SK-N-SH treated with all-trans-retinoic acid at 6 μM for 48 hours (cell line): ENCODE measurements around the gene ERO1A.

ENCODE experiments used
- ATAC-seq: fragments of 200-7000 bp; cut with Tn5 transposase; 3 replicates; pipeline ENCODE4 v1.9.1; 2020; ENCODE audit warnings: mild to moderate bottlenecking, moderate library complexity
- ARNTL ChIP-seq: fragments of 450-650 bp; formaldehyde crosslinking; IDR thresholded peaks from 2 replicates; pipeline ENCODE4 v1.5.0; 2020; ENCODE audit warnings: low read depth, mild to moderate bottlenecking, moderate library complexity, borderline replicate concordance
- BACH2 ChIP-seq: fragments of 250-450 bp; sonication (Bioruptor Pico); IDR thresholded peaks from 2 replicates; pipeline ENCODE4 v1.9.0; 2021; ENCODE audit warnings: mild to moderate bottlenecking, borderline replicate concordance
- CSDC2 ChIP-seq: fragments of 250-450 bp; sonication (Bioruptor Pico); IDR thresholded peaks from 2 replicates; pipeline ENCODE4 v1.5.0; 2020; ENCODE audit warnings: mild to moderate bottlenecking, moderate library complexity
- GLIS3 ChIP-seq: fragments of 250-450 bp; sonication (Bioruptor Pico); IDR thresholded peaks from 2 replicates; pipeline ENCODE4 v1.5.0; 2020; ENCODE audit warnings: mild to moderate bottlenecking, moderate library complexity
- ISL1 ChIP-seq: fragments of 250-450 bp; sonication (Bioruptor Pico); IDR thresholded peaks from 2 replicates; pipeline ENCODE4 v2.1.2; 2022; ENCODE audit warnings: mild to moderate bottlenecking, moderate library complexity
- OSR1 ChIP-seq: fragments of 250-450 bp; sonication (Bioruptor Pico); IDR thresholded peaks from 2 replicates; pipeline ENCODE4 v1.8.0; 2022; ENCODE audit warnings: moderate library complexity, mild to moderate bottlenecking, inconsistent platforms
- RARB ChIP-seq: fragments of 250-450 bp; sonication (Bioruptor Pico); IDR thresholded peaks from 2 replicates; pipeline ENCODE4 v1.8.0; 2021; ENCODE audit warnings: mild to moderate bottlenecking, moderate library complexity
- SNAI2 ChIP-seq: fragments of 250-450 bp; sonication (Bioruptor Pico); IDR thresholded peaks from 2 replicates; pipeline ENCODE4 v1.5.0; 2020; ENCODE audit warnings: mild to moderate bottlenecking, moderate library complexity
- TOX ChIP-seq: fragments of 250-450 bp; sonication (Bioruptor Pico); IDR thresholded peaks from 2 replicates; pipeline ENCODE4 v1.8.0; 2021; ENCODE audit warnings: mild to moderate bottlenecking, moderate library complexity, borderline replicate concordance
- ZC3H10 ChIP-seq: fragments of 250-450 bp; sonication (Bioruptor Pico); IDR thresholded peaks from 2 replicates; pipeline ENCODE4 v1.5.1; 2021; ENCODE audit warnings: mild to moderate bottlenecking, moderate library complexity
- ZFP3 ChIP-seq: fragments of 250-450 bp; sonication (Bioruptor Pico); IDR thresholded peaks from 2 replicates; pipeline ENCODE4 v1.5.0; 2020; ENCODE audit warnings: mild to moderate bottlenecking, moderate library complexity
- ZFP30 ChIP-seq: fragments of 450-650 bp; formaldehyde crosslinking; IDR thresholded peaks from 2 replicates; pipeline ENCODE4 v1.5.0; 2022; ENCODE audit warnings: mild to moderate bottlenecking, moderate library complexity
- ZNF565 ChIP-seq: fragments of 450-650 bp; formaldehyde crosslinking; conservative IDR thresholded peaks from 2 replicates; pipeline ENCODE4 v1.5.0; 2020; ENCODE audit warnings: low read depth, mild to moderate bottlenecking, moderate library complexity
- ZNF70 ChIP-seq: fragments of 450-650 bp; formaldehyde crosslinking; IDR thresholded peaks from 2 replicates; pipeline ENCODE4 v1.5.0; 2020; ENCODE audit warnings: mild to moderate bottlenecking, moderate library complexity
- ZNF8 ChIP-seq: fragments of 450-650 bp; formaldehyde crosslinking; IDR thresholded peaks from 2 replicates; pipeline ENCODE4 v1.5.0; 2020; ENCODE audit warnings: mild to moderate bottlenecking, moderate library complexity
- TF ChIP-seq, protein P1 (sequence below): fragments of 250-450 bp; sonication (Bioruptor Pico); IDR thresholded peaks from 2 replicates; pipeline ENCODE4 v1.8.0; 2020; ENCODE audit warnings: mild to moderate bottlenecking, moderate library complexity, borderline replicate concordance
- TF ChIP-seq, protein P2 (sequence below): fragments of 250-450 bp; sonication (Bioruptor Pico); IDR thresholded peaks from 2 replicates; pipeline ENCODE4 v1.8.0; 2021; ENCODE audit warnings: low read depth, mild to moderate bottlenecking, moderate library complexity, borderline replicate concordance
- TF ChIP-seq, protein P3 (sequence below): fragments of 250-450 bp; sonication (Bioruptor Pico); IDR thresholded peaks from 2 replicates; pipeline ENCODE4 v1.5.1; 2020; ENCODE audit warnings: low read depth, mild to moderate bottlenecking, moderate library complexity
- TF ChIP-seq, protein P4 (sequence below): fragments of 250-450 bp; sonication (Bioruptor Pico); IDR thresholded peaks from 2 replicates; pipeline ENCODE4 v1.5.0; 2020; ENCODE audit warnings: mild to moderate bottlenecking, moderate library complexity
- TF ChIP-seq, protein P5 (sequence below): fragments of 250-450 bp; sonication (Bioruptor Pico); IDR thresholded peaks from 2 replicates; pipeline ENCODE4 v1.5.1; 2021; ENCODE audit warnings: mild to moderate bottlenecking, moderate library complexity

Gene ERO1A, protein sequence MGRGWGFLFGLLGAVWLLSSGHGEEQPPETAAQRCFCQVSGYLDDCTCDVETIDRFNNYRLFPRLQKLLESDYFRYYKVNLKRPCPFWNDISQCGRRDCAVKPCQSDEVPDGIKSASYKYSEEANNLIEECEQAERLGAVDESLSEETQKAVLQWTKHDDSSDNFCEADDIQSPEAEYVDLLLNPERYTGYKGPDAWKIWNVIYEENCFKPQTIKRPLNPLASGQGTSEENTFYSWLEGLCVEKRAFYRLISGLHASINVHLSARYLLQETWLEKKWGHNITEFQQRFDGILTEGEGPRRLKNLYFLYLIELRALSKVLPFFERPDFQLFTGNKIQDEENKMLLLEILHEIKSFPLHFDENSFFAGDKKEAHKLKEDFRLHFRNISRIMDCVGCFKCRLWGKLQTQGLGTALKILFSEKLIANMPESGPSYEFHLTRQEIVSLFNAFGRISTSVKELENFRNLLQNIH

DNA sequence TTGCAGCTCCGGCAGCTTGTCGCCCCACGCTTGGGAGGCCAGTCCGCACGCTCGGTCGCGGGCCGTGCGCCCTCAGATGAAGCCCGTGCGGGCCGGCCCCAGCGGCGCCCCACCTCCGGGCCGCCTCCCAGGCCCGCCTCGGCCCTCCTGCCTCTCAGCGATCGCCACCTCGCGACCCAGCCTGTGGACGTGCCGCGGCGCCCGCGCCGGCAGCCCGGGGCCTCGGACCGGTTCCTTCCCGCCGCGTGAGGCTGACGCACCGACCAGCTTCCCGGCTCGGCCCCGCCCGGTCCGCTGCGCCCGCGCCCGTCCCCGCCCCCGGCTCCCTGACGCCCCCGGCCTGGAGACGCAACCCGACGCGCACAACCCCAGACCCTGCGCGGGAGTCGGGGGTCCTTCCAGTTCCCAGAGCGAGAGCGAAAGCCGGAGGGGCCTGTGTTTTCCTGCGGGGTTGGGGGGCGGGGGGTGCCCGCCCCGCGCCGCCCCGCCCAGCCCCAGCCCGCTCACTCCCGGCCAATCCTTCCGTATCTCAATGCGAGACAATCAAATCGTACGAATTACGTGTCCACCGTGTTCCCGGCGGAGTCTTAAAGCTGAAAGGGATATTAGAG is at the start of gene ERO1A:
Gene ERO1A (minus strand): TSS at position 78 of the 611 bp plus-strand sequence. CDS start 77 bp downstream, at position 1.
- ATAC-seq, result peak; percentile 87
- no peak for TF ChIP-seq ZC3H10 (CRISPR knock-in tag)
- TF ChIP-seq, protein P1, sequence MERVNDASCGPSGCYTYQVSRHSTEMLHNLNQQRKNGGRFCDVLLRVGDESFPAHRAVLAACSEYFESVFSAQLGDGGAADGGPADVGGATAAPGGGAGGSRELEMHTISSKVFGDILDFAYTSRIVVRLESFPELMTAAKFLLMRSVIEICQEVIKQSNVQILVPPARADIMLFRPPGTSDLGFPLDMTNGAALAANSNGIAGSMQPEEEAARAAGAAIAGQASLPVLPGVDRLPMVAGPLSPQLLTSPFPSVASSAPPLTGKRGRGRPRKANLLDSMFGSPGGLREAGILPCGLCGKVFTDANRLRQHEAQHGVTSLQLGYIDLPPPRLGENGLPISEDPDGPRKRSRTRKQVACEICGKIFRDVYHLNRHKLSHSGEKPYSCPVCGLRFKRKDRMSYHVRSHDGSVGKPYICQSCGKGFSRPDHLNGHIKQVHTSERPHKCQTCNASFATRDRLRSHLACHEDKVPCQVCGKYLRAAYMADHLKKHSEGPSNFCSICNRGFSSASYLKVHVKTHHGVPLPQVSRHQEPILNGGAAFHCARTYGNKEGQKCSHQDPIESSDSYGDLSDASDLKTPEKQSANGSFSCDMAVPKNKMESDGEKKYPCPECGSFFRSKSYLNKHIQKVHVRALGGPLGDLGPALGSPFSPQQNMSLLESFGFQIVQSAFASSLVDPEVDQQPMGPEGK, result peak; percentile 57; the same call in 1 of the 2 replicates
- no peak for TF ChIP-seq TOX (CRISPR knock-in tag)
- no peak for TF ChIP-seq ZFP30

DNA sequence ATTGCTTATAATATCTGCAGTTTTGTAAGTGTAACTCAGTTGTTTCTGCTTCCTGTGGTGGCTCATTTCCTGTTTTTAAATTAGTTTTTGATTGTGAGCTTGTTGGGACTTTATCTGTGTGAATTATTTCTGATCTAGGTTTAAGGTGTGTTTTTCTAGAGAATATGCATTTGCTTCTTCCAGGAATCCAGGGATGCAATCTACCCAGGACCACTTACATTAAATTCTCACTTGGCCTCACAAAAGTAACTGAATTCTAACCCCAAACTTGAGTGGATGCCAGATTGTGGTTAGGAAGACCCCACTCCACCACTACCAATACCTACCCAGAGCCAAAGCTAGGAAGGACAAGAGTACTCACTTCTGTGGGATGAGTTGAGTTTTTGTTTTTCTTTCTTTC is 46.5 kb upstream of the ERO1A start:
- ATAC-seq, result no peak
- TF ChIP-seq ZC3H10 (CRISPR knock-in tag) (no peak), ZFP30 (no peak)
- TF ChIP-seq, protein P2, sequence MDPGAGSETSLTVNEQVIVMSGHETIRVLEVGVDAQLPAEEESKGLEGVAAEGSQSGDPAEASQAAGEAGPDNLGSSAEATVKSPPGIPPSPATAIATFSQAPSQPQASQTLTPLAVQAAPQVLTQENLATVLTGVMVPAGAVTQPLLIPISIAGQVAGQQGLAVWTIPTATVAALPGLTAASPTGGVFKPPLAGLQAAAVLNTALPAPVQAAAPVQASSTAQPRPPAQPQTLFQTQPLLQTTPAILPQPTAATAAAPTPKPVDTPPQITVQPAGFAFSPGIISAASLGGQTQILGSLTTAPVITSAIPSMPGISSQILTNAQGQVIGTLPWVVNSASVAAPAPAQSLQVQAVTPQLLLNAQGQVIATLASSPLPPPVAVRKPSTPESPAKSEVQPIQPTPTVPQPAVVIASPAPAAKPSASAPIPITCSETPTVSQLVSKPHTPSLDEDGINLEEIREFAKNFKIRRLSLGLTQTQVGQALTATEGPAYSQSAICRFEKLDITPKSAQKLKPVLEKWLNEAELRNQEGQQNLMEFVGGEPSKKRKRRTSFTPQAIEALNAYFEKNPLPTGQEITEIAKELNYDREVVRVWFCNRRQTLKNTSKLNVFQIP (CRISPR knock-in tag), result no peak

DNA sequence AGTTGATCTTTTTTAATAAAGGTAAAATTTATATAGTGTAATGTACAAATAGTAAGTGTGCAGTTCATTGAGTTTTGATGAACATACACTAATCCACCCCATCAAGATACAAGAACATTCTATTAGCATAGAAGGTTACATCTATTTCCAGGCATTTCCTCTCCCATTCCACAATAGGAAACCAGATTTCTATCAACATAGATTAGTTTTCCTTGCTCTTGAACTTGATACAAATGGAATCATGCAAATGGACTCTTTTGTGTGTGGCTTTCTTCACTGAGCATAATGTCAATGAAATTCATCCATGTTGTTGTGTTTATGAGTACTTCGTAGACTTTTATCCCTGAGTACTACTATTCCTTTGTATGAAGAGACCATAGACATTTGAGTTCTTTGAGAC is 45.4 kb upstream of the ERO1A start:
- no peak for ATAC-seq
- TF ChIP-seq ZNF70 (CRISPR knock-in tag) (no peak), GLIS3 (CRISPR knock-in tag) (no peak), ISL1 (no peak), ARNTL (no peak), OSR1 (CRISPR knock-in tag) (no peak), ZNF565 (no peak), ZFP3 (no peak), RARB (CRISPR knock-in tag) (no peak), ZFP30 (no peak), ZC3H10 (CRISPR knock-in tag) (no peak)
- TF ChIP-seq, protein P3, sequence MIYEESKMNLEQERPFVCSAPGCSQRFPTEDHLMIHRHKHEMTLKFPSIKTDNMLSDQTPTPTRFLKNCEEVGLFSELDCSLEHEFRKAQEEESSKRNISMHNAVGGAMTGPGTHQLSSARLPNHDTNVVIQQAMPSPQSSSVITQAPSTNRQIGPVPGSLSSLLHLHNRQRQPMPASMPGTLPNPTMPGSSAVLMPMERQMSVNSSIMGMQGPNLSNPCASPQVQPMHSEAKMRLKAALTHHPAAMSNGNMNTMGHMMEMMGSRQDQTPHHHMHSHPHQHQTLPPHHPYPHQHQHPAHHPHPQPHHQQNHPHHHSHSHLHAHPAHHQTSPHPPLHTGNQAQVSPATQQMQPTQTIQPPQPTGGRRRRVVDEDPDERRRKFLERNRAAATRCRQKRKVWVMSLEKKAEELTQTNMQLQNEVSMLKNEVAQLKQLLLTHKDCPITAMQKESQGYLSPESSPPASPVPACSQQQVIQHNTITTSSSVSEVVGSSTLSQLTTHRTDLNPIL, result no peak
- TF ChIP-seq, protein P4, sequence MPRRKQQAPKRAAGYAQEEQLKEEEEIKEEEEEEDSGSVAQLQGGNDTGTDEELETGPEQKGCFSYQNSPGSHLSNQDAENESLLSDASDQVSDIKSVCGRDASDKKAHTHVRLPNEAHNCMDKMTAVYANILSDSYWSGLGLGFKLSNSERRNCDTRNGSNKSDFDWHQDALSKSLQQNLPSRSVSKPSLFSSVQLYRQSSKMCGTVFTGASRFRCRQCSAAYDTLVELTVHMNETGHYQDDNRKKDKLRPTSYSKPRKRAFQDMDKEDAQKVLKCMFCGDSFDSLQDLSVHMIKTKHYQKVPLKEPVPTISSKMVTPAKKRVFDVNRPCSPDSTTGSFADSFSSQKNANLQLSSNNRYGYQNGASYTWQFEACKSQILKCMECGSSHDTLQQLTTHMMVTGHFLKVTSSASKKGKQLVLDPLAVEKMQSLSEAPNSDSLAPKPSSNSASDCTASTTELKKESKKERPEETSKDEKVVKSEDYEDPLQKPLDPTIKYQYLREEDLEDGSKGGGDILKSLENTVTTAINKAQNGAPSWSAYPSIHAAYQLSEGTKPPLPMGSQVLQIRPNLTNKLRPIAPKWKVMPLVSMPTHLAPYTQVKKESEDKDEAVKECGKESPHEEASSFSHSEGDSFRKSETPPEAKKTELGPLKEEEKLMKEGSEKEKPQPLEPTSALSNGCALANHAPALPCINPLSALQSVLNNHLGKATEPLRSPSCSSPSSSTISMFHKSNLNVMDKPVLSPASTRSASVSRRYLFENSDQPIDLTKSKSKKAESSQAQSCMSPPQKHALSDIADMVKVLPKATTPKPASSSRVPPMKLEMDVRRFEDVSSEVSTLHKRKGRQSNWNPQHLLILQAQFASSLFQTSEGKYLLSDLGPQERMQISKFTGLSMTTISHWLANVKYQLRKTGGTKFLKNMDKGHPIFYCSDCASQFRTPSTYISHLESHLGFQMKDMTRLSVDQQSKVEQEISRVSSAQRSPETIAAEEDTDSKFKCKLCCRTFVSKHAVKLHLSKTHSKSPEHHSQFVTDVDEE, result no peak
- TF ChIP-seq, protein P2 (CRISPR knock-in tag), result no peak

DNA sequence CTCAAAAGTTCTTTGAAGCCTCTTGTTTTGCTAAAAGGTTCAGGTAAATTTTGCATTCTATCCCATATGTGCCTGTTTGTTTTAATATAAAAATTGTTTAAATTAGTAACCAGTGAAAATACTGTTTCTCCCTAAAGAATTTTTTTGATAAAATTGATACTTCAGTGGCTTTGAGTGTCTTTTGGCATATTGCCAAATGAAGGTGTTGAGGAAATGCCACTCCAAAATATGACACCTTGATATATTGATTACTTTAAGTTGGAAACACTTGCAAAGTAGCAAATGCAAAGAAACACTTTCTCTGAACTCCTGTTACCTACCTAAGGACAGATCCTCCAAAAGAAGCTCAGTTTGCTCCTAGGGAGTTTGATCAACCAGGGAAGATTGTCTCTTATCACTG is 43.1 kb upstream of the ERO1A start:
- TF ChIP-seq SNAI2 (CRISPR knock-in tag) (no peak), RARB (CRISPR knock-in tag) (no peak), ZFP30 (no peak), ZNF8 (no peak), CSDC2 (CRISPR knock-in tag) (no peak), OSR1 (CRISPR knock-in tag) (no peak), BACH2 (no peak), ZC3H10 (CRISPR knock-in tag) (no peak)
- TF ChIP-seq, protein P5, sequence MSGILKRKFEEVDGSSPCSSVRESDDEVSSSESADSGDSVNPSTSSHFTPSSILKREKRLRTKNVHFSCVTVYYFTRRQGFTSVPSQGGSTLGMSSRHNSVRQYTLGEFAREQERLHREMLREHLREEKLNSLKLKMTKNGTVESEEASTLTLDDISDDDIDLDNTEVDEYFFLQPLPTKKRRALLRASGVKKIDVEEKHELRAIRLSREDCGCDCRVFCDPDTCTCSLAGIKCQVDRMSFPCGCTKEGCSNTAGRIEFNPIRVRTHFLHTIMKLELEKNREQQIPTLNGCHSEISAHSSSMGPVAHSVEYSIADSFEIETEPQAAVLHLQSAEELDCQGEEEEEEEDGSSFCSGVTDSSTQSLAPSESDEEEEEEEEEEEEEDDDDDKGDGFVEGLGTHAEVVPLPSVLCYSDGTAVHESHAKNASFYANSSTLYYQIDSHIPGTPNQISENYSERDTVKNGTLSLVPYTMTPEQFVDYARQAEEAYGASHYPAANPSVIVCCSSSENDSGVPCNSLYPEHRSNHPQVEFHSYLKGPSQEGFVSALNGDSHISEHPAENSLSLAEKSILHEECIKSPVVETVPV (CRISPR knock-in tag), result no peak
- TF ChIP-seq, protein P4, result no peak
- no peak for ATAC-seq
